HUES48 (cell line): Measurements from ENCODE around the gene HS2ST1.
A peak's percentile ranks its signal among the peaks of the same experiment; 100 is the strongest.
"Not testable (repeated sequence)": the region's sequence is repeated elsewhere in the genome, so short reads cannot be mapped to it uniquely, and the experiment has no call there.

Experiments used
- H3K27ac ChIP-seq: one replicate; pipeline ENCODE4 v1.7.0; 2013; ENCODE audit warnings: low read depth, low read length, inconsistent platforms
- H3K27me3 ChIP-seq: 2 replicates; pipeline ENCODE4 v1.6.1; 2013; ENCODE audit warnings: mild to moderate bottlenecking, low read length; ENCODE audit not compliant: control insufficient read depth, insufficient read depth
- H3K36me3 ChIP-seq: 2 replicates; pipeline ENCODE4 v1.6.1; 2013; ENCODE audit warnings: low read length; ENCODE audit not compliant: control insufficient read depth, insufficient read depth
- H3K4me1 ChIP-seq: 2 replicates; pipeline ENCODE4 v1.6.1; 2013; ENCODE audit warnings: mild to moderate bottlenecking, low read length; ENCODE audit not compliant: control insufficient read depth, insufficient read depth
- H3K4me3 ChIP-seq: 2 replicates; pipeline ENCODE4 v1.5.1; 2013; ENCODE audit warnings: mild to moderate bottlenecking, low read depth, low read length
- H3K9ac ChIP-seq: 2 replicates; pipeline ENCODE4 v1.6.1; 2013; ENCODE audit warnings: mild to moderate bottlenecking, low read depth, low read length, moderate library complexity
- H3K9me3 ChIP-seq: 2 replicates; pipeline ENCODE4 v1.6.1; 2013; ENCODE audit warnings: low read length; ENCODE audit not compliant: control insufficient read depth, insufficient read depth

HS2ST1 gene

DNA sequence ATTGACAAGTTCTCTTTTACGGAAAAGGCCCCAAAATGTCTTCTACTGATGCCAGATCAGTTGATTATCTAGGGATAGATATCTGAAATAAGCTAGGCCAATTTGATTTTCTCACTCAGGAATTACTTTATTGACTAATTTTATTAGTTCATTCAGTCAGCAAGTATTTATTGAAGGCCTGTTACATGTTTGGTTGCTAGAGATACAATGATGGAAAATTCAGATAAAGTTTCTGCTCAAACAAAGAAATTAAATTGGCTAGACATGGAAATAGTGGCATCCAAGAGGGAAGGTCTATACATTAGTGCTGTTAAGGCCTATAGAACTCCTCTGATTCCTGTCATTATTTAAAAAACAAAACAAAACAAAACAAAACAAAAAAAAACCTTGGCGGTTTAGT lies 56.5 kb downstream of the HS2ST1 start:
- Histone ChIP-seq H3K27me3 (no peaks in the 10 kb centered on the region), H3K27ac (no peak overlapping the region), H3K36me3 (no peaks in the 10 kb centered on the region), H3K4me1 (peaks cover 8% of the 10 kb centered on the region), H3K4me3 (no peak overlapping the region), H3K9me3 (no peaks in the 10 kb centered on the region), H3K9ac (no peak overlapping the region)

DNA sequence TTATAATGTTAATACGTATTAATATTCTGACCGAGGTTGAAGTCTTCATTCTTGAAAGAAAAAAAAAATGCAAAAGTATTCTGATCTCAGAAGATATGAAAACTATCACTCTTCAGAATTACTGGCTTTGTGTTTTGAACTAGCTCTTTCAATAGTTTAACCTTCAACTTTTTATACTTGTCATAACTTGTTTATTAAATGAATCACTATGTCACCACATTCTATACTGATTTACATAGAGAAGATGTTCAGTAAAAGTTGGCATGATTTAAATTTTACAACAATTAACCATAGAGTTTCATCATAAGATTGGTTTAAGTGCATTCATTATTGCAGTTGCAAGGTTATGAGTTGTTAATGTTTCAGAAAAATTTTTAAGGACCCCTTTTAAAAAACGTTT lies 57.3 kb downstream of the HS2ST1 start:
- Histone ChIP-seq H3K9me3 (no peaks in the 10 kb centered on the region), H3K36me3 (no peaks in the 10 kb centered on the region), H3K27ac (no peak overlapping the region), H3K27me3 (no peaks in the 10 kb centered on the region), H3K9ac (no peak overlapping the region), H3K4me1 (peaks cover 12% of the 10 kb centered on the region), H3K4me3 (no peak overlapping the region)

DNA sequence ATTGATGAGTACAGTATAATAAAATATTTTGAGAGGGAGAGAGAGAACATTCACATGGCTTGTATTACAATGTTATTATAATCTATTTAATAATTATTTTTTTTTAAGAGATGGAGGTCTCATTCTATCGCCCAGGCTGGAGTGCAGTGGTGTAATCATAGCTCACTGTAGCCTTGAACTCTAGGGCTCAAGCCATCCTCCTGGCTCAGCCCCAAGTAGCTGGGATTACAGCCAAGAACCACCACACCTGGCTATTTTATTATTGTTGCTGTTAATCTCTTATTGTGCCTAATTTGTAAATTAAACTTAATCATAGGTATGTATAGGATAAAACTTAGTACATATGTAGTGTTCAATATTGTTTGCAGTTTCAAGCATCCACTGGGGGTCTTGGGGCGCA lies 57.8 kb downstream of the HS2ST1 start:
- Histone ChIP-seq H3K27me3 (no peaks in the 10 kb centered on the region), H3K4me3 (no peak overlapping the region), H3K27ac (no peak overlapping the region), H3K36me3 (no peaks in the 10 kb centered on the region), H3K9me3 (no peaks in the 10 kb centered on the region), H3K4me1 (peaks cover 12% of the 10 kb centered on the region), H3K9ac (no peak overlapping the region)

DNA sequence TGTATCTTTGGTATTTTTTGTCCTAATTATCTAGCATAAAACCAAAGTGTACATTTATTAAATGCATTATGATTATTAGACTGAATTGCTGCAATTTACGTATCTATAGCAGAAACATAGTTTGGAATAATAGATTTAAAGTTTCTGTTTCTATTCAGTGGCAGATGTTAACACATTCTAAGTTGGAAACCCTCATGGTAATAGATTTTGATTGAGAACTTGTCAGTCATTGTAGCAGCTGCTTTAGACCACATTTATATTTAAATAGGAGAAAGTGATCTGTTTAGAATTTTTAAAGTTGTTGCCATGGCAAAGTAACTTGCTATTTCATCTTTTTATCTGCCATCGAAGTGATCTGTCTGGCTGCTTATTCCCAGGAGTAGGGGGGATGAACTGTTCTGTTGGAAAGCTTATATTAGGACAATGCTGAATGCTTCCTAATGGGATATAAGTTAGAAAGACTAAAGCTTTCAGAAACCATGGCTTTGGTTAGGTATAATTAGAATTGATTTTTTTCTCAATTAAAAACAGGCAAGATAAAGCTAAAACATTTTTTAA lies 61.6 kb downstream of the HS2ST1 start:
- Histone ChIP-seq H3K4me1 (peaks cover 12% of the 10 kb centered on the region), H3K27me3 (no peaks in the 10 kb centered on the region), H3K9me3 (no peaks in the 10 kb centered on the region), H3K27ac (peak overlapping the region; percentile 7), H3K36me3 (no peaks in the 10 kb centered on the region), H3K9ac (no peak overlapping the region), H3K4me3 (no peak overlapping the region)

DNA sequence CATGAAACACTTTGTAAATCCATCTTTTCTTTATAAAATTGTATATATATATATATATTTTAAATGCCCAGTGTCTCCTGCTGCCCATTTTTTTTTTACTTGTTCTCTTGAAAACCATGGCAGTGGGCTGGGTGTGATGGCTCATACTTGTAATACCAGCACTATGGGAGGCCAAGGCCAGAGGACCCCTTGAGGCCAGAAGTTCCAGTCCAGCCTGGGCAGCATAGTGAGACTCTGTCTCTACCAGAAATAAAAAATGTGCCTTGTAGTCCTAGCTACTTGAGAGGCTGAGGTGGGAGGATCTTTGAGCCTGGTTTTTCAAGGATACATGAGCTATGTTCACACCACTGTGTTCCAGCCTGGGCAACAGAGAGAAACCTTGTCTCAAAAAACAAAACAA lies 62.2 kb downstream of the HS2ST1 start:
- Histone ChIP-seq H3K36me3 (no peaks in the 10 kb centered on the region), H3K4me3 (no peak overlapping the region)

DNA sequence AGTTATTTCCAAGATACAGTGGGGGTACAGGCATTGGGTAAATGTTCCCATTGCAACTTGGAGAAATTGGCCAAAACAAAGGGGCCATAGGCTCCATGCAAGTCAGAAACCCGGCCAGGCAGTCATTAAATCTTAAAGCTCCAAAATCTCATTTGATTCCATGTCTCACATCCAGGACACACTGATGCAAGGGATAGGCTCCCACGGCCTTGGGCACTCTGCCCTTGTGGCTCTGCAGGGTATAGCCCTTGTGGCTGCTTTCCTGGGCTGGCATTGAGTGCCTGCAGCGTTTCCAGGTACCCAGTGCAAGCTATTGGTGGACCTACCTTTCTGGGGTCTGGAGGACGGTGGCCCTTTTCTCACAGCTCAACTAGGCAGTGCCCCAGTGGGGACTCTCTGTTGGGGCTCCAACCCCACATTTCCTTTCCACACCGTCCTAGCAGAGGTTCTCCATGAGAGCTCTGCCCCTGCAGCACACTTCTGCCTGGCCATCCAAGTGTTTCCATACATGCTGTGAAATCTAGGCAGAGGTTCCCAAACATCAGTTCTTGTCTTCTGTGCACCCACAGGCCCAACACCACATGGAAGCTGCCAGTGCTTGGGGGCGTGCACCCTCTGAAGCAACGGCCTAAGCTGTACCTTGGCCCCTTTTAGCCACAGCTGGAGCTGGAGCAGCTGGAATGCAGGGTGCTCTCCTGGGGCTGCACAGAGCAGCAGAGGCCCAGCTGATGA lies 67.2 kb downstream of the HS2ST1 start:
- Histone ChIP-seq H3K27me3 (no peaks in the 10 kb centered on the region), H3K4me1 (no peaks in the 10 kb centered on the region), H3K9me3 (no peaks in the 10 kb centered on the region), H3K4me3 (no peak overlapping the region), H3K27ac (no peak overlapping the region), H3K9ac (no peak overlapping the region), H3K36me3 (no peaks in the 10 kb centered on the region)

More for the DNA sequence above, 62.2 kb downstream of the HS2ST1 start:
- peaks cover 12% of the 10 kb centered on the region for H3K4me1 ChIP-seq
- no peaks in the 10 kb centered on the region for H3K9me3 ChIP-seq
- H3K9ac ChIP-seq: no peak overlapping the region
- no peak overlapping the region for H3K27ac ChIP-seq
- no peaks in the 10 kb centered on the region for H3K27me3 ChIP-seq

DNA sequence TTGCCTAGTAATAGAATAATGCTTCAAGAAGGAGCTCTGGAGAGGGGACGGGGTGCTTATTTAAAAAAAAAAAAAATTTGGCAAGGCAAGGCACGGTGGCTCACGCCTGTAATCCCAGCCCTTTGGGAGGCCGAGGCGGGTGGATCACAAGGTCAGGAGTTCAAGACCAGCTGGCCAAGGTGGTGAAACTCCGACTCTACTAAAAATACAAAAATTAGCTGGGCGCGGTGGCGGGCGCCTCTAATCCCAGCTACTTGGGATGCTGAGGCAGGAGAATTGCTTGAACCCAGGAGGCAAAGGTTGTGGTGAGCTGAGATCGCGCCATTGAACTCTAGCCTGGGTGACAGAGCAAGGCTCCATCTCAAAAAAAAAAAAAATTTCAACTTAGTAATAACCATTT lies 69.2 kb downstream of the HS2ST1 start:
- not testable (repeated sequence) for H3K9me3 ChIP-seq, H3K27me3 ChIP-seq, H3K36me3 ChIP-seq, H3K4me3 ChIP-seq, H3K9ac ChIP-seq, H3K27ac ChIP-seq, H3K4me1 ChIP-seq

DNA sequence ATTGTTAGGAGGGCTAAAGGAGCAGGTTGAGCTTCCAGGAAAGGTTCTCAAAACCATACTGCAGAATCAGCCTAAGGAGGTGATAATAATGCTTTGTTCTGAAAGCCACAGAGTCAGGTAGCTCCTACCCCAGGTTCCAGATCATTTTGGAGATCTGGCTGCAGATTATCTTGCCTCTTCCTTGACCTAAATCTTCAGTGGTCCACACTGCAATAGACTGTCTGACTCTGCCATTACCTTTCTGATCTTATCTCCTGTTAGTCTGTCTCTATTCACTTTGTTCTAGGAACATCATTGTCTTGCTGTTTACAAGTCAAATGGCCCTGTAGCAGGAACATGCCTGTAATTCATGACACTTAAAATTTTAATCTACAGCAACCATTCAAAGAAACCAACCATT lies 73.0 kb downstream of the HS2ST1 start:
- 0 out of 2 replicates have a peak, but pooled peaks cover 10% of the 10 kb centered on the region for H3K4me1 ChIP-seq
- no peak overlapping the region for H3K27ac ChIP-seq
- no peak overlapping the region for H3K4me3 ChIP-seq
- H3K36me3 ChIP-seq: no peaks in the 10 kb centered on the region
- H3K9ac ChIP-seq: no peak overlapping the region
- no peaks in the 10 kb centered on the region for H3K27me3 ChIP-seq
- no peaks in the 10 kb centered on the region for H3K9me3 ChIP-seq

DNA sequence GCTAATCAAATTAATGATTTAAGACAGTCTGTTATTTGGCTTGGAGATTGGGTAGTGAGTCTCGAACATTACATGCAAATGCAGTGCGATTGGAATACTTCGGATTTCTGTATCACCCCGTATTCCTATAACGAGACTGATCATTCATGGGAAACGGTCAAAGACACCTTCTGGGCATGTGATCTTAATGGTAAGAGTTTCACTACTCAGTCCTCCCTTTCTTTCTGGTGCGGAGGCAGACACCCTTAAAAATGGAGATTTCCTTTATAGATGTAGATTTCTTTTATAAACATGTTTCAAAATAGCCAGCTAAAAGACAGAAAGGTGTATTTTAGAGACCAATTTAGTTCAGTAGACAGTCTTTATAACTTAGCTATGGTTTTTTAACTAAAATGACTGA lies 74.4 kb downstream of the HS2ST1 start:
- H3K9ac ChIP-seq: no peak overlapping the region
- peaks cover 12% of the 10 kb centered on the region; the same call in 1 of the 2 replicates for H3K4me1 ChIP-seq
- H3K9me3 ChIP-seq: no peaks in the 10 kb centered on the region
- H3K27me3 ChIP-seq: no peaks in the 10 kb centered on the region
- H3K4me3 ChIP-seq: no peak overlapping the region
- no peak overlapping the region for H3K27ac ChIP-seq
- H3K36me3 ChIP-seq: no peaks in the 10 kb centered on the region

DNA sequence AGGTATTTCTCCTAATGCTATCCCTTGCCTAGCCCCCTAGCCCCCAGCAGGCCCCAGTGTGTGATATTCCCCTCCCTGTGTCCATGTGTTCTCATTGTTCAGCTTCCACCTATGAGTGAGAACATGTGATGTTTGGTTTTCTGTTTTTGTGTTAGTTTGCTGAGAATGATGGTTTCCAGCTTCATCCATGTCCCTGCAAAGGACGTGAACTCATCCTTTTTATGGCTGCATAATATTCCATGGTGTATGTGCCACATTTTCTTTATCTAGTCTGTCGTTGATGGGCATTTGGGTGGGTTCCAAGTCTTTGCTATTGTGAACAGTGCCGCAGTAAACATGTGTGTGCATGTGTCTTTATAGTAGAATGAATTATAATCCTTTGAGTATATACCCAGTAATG lies 75.3 kb downstream of the HS2ST1 start:
- H3K4me1 ChIP-seq: peaks cover 21% of the 10 kb centered on the region; the same call in 1 of the 2 replicates
- H3K9me3 ChIP-seq, H3K4me3 ChIP-seq, H3K27ac ChIP-seq, H3K36me3 ChIP-seq, H3K9ac ChIP-seq, H3K27me3 ChIP-seq: not testable (repeated sequence)

DNA sequence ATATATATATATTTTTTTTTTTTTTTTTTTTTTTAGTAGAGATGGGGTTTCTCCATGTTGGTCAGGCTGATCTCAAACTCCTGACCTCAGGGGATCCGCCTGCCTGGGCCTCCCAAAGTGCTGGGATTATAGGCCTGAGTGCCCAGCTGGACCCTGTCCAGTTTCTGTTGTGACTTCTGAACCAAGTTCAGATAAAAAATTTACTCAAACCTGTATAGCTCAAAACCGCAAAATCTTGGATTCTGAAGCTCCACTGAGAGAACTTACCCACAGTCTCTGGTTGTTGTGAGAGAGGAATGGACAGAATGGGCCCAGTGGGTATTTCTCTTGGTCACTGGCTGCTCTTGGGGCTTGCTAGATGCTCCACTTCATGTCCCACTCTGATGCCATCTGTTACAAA lies 76.4 kb downstream of the HS2ST1 start:
- Histone ChIP-seq H3K27ac (no peak overlapping the region), H3K36me3 (no peaks in the 10 kb centered on the region), H3K4me3 (no peak overlapping the region)

More for the DNA sequence above, 76.4 kb downstream of the HS2ST1 start:
- no peaks in the 10 kb centered on the region for H3K9me3 ChIP-seq
- H3K27me3 ChIP-seq: no peaks in the 10 kb centered on the region
- H3K9ac ChIP-seq: no peak overlapping the region
- peaks cover 23% of the 10 kb centered on the region; the same call in 1 of the 2 replicates for H3K4me1 ChIP-seq
